Activated naive CD8-positive, alpha-beta T cell (primary cell): Measurements from ENCODE around the gene KCTD5.

Experiments
- H3K27ac Mint-ChIP-seq: one replicate; pipeline ENCODE4 v1.8.0; 2021; ENCODE audit warnings: mixed read lengths
- H3K27me3 Mint-ChIP-seq: one replicate; pipeline ENCODE4 v1.8.0; 2021; ENCODE audit warnings: mixed read lengths
- H3K36me3 Mint-ChIP-seq: one replicate; pipeline ENCODE4 v1.8.0; 2021; ENCODE audit warnings: mixed read lengths
- H3K4me1 Mint-ChIP-seq: one replicate; pipeline ENCODE4 v1.8.0; 2021; ENCODE audit warnings: low read depth, mixed read lengths
- H3K4me3 Mint-ChIP-seq: one replicate; pipeline ENCODE4 v1.8.0; 2021; ENCODE audit warnings: mild to moderate bottlenecking, mixed read lengths
- H3K9me3 Mint-ChIP-seq: one replicate; pipeline ENCODE4 v1.8.0; 2021; ENCODE audit warnings: low read depth, mixed read lengths

The KCTD5 gene

DNA sequence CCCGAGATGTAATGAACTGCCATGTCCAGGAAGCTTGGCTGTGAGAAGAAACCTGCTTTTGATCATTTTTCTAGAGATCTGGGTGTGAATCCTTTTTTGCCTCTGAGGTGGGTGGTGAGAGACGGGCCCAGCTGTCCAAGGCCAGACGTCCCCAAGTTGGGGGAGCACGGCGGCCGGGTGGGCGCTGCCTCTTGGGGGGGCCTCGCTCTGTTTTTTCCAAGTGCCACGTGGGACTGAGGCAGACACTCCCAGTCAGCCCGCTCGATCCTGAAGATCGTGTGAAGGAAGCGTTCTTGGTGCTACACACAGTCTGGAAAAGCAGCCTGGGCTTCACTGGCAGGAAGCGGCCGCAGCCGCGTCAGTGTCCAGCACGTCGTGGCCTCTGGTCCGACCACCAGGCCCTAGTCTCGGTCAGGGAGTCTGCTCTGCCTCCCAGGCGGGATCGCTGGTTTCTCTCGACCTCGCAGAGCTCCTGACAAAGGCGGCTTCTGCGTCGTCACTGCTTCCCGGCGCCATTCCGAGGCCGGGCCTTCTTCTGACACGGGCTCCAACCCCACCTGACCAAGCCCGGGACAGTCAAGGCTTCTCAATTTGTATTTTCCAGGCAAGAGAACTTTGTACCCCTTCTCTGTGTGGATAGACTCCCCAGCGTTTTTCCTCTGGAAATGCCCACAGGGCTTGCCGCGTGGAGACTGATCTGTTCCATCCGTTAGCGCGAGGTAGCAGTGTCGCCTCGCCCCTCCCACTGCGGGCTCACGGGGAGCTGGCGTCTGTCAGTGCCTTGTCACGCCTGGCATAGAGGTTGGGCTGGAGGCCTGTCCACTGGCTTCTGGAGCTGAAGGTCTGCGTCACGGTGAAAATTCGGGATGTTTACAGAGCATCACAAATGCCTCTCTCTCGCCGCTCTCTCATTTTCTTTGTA lies 25.3 kb downstream of the KCTD5 start:
- Mint-ChIP-seq H3K27ac (no peak overlapping the region), H3K4me3 (no peak overlapping the region), H3K27me3 (no peaks in the 10 kb centered on the region), H3K9me3 (no peaks in the 10 kb centered on the region), H3K36me3 (no peaks in the 10 kb centered on the region), H3K4me1 (no peaks in the 10 kb centered on the region)

DNA sequence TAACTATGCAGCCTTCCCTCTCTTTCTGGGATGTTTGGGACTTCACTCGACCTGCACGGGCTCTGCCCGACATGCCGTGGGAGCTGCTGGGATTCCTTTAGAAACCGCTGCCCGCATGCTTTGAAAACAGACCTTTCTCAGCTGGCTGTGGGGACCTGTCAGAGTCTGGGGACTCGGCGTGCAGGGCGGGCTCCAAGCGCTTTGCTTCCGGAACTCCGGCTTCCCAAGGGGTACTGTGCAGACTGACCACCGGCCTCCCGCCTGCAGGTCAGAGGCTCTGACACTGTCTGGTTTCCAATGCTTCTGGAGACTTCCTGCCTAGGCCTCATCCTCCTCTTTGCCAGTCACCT lies 25.9 kb downstream of the KCTD5 start:
- H3K4me1 Mint-ChIP-seq, result no peaks in the 10 kb centered on the region
- no peaks in the 10 kb centered on the region for H3K36me3 Mint-ChIP-seq
- no peaks in the 10 kb centered on the region for H3K9me3 Mint-ChIP-seq
- no peaks in the 10 kb centered on the region for H3K27me3 Mint-ChIP-seq
- no peak overlapping the region for H3K4me3 Mint-ChIP-seq
- H3K27ac Mint-ChIP-seq, result no peak overlapping the region

DNA sequence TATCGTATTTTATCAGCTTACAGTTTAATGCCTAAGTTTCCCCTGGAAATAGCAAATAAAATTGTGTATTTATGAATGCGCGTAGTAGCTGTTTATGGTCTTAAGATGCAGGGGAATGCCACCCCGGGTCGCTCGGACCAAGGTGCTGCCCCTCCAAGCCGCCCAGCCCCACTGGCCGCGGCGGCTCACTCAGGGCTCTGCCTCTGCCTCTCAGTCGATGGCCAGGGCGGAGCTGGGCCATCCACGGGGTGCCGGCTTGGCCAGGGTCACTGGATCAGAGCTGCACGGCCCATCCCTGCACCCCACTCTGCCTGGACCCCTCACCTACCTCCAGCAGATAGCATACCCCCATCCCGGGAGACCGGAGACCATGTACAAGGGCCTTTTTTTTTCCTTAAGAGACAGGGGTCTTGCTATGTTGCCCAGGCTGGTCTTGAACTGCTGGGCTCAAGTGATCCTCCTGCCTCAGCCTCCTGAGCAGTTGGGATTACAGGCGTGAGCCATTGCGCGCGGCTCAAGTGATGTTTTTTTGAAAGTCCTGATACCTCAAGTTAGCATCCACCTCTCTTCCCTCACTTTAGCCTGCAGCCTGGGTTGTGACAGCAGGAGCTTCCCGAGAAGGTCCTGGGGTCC lies 26.7 kb downstream of the KCTD5 start:
- no peaks in the 10 kb centered on the region for H3K36me3 Mint-ChIP-seq

DNA sequence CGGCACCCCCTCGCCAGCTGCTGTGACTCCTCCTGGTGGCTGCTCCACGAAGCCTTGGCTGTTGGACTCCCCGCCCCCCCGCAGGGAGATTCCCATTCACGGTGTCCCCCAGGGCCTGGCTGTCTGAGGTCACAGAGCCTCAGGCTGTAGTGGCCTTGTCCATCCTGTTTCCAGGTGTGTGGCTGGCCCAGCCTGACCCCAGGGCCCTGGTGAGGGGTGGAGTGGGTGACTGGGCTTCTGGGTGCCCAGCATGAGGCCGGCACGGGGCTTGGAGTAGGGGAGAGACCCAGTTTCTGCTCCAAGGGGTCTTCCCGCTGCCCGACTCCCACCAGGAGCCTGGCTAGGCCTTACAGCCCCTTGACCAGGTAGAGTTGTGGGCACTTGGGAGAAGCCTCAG lies 27.3 kb downstream of the KCTD5 start:
- no peaks in the 10 kb centered on the region for H3K4me1 Mint-ChIP-seq
- no peak overlapping the region for H3K27ac Mint-ChIP-seq
- H3K4me3 Mint-ChIP-seq, result no peak overlapping the region
- H3K9me3 Mint-ChIP-seq, result no peaks in the 10 kb centered on the region
- no peaks in the 10 kb centered on the region for H3K27me3 Mint-ChIP-seq
- H3K36me3 Mint-ChIP-seq, result no peaks in the 10 kb centered on the region

More for the DNA sequence above, 26.7 kb downstream of the KCTD5 start:
- no peak overlapping the region for H3K4me3 Mint-ChIP-seq
- no peak overlapping the region for H3K27ac Mint-ChIP-seq
- H3K27me3 Mint-ChIP-seq, result no peaks in the 10 kb centered on the region
- no peaks in the 10 kb centered on the region for H3K4me1 Mint-ChIP-seq
- no peaks in the 10 kb centered on the region for H3K9me3 Mint-ChIP-seq

DNA sequence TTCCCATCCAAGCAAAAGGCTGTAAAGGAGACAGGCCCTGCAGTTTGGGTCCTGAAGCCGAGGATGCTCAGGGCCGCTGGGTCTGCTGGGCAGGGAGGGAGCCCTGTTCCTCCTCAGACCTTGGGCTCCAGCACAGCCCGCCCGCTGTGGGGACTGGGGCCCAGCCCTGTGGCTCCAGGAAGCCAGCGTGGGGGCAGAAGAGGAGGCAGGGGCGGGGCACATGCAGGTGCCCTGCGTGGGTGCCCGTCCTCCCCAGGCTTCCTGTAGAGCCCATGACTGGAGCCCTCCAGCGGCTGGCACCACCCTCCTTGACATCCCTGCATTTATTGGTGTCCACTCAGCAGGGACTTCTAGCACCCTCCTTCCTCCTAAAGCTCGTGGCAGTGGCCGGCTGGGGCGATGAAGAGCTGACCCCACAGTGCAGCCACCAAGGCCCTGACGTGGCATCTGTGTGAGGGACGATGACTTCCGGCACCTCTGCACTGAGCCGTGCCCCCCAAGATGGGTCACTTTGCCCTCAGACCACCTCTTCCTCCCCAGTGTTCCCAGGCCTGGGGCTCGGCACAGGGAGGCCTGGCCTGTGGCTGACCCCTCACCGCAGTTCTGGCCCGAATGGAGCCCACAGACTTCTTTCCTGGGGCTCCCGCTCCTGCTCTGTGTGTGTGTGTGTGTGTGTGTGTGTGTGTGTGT lies 27.8 kb downstream of the KCTD5 start:
- no peaks in the 10 kb centered on the region for H3K27me3 Mint-ChIP-seq
- H3K27ac Mint-ChIP-seq, result no peak overlapping the region
- H3K9me3 Mint-ChIP-seq, result no peaks in the 10 kb centered on the region
- no peak overlapping the region for H3K4me3 Mint-ChIP-seq
- peaks cover 3% of the 10 kb centered on the region for H3K4me1 Mint-ChIP-seq
- H3K36me3 Mint-ChIP-seq, result no peaks in the 10 kb centered on the region

DNA sequence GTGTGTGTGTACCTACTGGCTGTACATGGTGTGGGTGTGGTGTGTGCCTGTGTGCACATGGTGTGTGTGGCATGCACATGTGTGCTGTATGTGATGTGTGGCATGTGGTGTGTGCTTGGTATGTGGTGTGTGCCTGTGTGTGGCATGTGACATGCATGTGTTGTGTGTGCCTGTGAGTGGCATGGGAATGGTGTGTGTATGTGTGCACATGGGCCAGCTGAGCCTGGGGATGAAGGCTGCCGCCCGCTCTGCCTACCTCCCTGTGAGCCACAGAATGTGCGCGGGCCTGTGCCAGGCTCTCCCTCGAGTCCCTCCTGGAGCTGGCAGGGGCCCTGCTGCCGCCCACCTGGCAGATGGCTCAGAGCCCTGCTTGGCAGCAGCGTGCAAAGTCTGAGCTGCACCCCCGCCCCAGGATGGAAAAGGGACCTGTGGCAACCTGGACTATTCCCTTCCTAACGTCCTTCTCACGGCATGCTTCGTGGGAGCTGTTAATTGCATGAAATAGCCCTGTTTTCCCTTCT lies 28.4 kb downstream of the KCTD5 start:
- H3K9me3 Mint-ChIP-seq, result no peaks in the 10 kb centered on the region
- H3K27ac Mint-ChIP-seq, result no peak overlapping the region
- H3K4me1 Mint-ChIP-seq, result peaks cover 4% of the 10 kb centered on the region
- no peaks in the 10 kb centered on the region for H3K36me3 Mint-ChIP-seq
- H3K4me3 Mint-ChIP-seq, result no peak overlapping the region
- no peaks in the 10 kb centered on the region for H3K27me3 Mint-ChIP-seq

DNA sequence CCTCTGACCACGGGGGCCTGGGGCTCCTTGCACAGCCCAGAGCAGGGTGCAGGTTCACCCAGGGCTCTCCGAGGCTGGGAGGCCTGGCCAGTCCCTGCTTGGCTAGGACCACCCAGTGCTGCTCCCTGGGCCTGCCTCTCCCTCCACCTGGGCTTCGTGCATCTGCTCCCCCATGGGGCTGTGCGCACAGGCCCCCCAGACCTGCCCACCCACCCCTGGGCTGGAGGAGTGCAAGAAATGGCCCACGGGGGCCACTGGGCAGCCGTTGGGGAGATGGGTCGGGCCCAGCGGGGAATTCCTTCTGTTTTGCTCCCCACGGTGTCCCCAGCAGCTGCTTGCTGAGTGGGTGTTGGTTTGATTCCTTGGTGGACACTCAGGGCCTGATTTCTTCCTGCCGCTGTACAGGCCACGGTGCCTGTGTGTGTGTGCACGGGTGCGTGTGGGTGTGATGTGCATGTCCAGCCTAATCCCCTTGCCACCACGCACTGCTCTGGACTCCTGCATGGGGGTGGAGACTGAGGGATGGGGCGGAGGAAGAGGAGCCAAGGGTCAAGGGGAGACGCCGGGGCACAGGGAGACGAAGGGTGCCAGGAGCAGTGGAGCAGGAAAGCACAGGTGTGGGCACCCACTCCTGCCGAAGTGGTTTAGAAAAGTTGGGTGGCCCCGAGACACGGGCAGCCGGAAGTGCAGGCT lies 29.2 kb downstream of the KCTD5 start:
- Mint-ChIP-seq H3K9me3 (no peaks in the 10 kb centered on the region), H3K27me3 (no peaks in the 10 kb centered on the region), H3K36me3 (no peaks in the 10 kb centered on the region), H3K4me1 (peaks cover 5% of the 10 kb centered on the region), H3K27ac (no peak overlapping the region), H3K4me3 (no peak overlapping the region)

DNA sequence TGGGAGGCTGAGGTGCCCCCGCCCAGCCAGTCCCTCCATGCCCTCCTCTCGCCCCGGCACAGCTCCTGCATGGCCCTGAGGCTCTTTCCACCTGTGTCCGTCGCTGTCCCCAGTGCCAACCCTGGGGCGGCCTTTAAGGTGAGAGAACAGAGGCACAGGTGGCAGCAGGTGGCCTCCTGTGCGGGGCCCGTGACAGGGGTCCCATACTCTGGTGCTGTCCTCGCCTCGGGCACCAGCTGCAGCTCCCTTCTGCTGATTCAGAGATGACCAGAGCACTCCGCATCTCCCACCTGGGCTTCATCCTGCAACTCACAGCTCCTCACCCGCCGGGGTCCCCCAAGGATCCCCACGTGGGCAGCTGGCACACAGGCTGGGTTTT lies 29.7 kb downstream of the KCTD5 start:
- Mint-ChIP-seq H3K27me3 (no peaks in the 10 kb centered on the region), H3K4me1 (peaks cover 5% of the 10 kb centered on the region), H3K36me3 (no peaks in the 10 kb centered on the region), H3K9me3 (no peaks in the 10 kb centered on the region), H3K4me3 (no peak overlapping the region), H3K27ac (no peak overlapping the region)

DNA sequence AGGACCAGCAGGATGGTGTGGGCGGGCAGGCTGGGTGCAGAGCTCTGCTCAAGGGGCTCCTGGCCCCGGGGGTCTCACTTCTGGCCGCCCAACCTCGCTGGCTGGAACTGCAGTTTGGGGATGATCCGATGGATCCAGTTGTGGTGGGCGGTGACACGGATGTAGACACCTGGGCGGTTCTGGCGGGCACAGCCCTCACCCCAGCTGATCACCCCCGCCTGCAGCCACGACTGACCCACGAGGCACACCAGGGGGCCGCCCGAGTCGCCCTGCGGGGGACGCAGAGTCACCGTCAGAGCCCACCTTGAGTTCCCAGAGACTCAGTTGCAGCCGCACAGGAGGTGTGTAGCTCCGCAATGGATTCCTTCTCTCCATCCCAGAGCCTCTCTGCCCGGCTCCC lies 30.2 kb downstream of the KCTD5 start:
- Mint-ChIP-seq H3K4me3 (no peak overlapping the region), H3K36me3 (no peaks in the 10 kb centered on the region), H3K27ac (no peak overlapping the region), H3K4me1 (peaks cover 5% of the 10 kb centered on the region), H3K27me3 (no peaks in the 10 kb centered on the region), H3K9me3 (no peaks in the 10 kb centered on the region)

DNA sequence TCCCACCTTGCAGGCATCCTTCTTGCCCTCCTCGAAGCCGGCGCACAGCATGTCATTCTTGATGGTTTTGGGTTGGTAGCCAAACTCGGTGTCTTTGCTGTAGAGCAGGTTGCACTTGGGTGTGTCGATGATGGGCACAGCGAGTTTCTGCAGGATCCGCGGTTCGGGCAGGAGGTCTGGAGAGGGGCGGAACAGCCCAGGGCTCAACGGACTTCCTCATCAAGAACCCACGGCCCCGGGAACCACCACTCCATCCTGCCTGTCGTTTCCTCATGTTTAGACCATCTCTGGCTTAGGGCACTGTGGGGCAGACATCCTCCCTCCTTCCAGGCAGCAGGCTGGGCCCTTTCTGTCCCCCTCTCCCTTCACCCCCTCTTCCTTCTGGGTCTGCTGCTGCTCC lies 31.2 kb downstream of the KCTD5 start:
- Mint-ChIP-seq H3K4me3 (no peak overlapping the region), H3K27ac (peak overlapping the region; percentile 22), H3K36me3 (no peaks in the 10 kb centered on the region), H3K9me3 (no peaks in the 10 kb centered on the region), H3K4me1 (peaks cover 5% of the 10 kb centered on the region), H3K27me3 (no peaks in the 10 kb centered on the region)

DNA sequence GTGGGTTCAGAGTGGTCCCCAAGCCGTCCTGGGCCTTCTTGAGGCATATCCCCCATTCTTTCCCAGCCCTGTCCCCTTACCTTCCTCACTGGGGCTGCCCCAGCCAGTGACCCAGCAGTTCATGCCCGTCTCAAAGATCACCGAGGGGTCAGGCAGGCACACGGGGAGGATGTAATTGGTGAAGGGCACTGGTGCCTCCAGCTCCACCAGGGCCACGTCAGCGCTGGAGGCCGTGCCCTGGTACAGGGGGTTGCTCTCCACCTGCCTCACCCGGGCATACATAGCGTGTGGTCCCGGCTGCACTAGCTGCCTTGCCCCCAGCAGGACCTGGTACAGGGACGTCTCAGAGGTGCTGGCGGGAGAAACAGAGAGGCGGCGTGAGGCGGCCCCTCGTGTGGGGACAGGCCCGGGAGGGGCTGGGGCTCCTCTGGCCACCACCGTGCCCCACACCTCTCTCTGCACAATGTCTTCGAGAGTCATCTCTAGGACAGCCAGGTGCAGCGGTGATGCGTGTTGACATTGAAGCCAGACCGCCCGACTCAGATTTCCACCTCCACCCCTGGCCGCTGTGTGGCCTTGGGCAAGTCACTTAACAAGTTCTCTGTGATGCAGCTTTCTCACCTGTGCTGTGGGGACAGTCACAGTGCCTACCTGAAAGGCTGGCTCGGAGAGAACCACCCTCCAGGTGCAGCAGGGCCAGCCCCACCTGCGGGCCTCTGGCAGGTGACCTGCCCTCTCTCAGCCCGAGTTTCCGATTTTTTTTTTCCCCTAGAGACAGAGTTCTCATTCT lies 31.9 kb downstream of the KCTD5 start:
- no peaks in the 10 kb centered on the region for H3K9me3 Mint-ChIP-seq
- H3K4me1 Mint-ChIP-seq, result peaks cover 5% of the 10 kb centered on the region
- no peaks in the 10 kb centered on the region for H3K27me3 Mint-ChIP-seq
- H3K36me3 Mint-ChIP-seq, result no peaks in the 10 kb centered on the region
- no peak overlapping the region for H3K4me3 Mint-ChIP-seq
- no peak overlapping the region for H3K27ac Mint-ChIP-seq

DNA sequence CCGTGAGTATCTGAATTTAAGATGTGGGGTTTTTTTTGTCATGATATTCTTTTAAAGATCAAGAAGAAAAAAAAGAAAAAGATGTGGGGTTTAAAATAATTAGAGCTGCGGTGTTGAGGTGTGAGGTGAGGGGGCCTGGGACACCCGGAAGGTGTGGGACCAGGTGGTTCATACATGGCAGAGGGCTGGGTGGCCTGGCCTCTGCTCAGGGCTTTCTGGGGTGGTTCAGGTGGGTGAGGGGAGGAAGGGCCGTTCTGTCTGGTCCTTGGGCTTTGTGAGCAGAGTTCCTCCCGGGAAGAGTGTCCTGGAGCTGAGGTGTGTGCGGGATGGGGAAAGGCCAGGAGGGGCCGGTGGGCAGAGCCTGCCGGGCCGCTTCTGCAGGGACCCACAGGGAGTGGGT lies 32.7 kb downstream of the KCTD5 start:
- H3K27me3 Mint-ChIP-seq, result no peaks in the 10 kb centered on the region
- H3K27ac Mint-ChIP-seq, result peak overlapping the region; percentile 16
- peak overlapping the region; percentile 7 for H3K4me3 Mint-ChIP-seq
- H3K4me1 Mint-ChIP-seq, result peaks cover 5% of the 10 kb centered on the region
- no peaks in the 10 kb centered on the region for H3K9me3 Mint-ChIP-seq
- H3K36me3 Mint-ChIP-seq, result no peaks in the 10 kb centered on the region

DNA sequence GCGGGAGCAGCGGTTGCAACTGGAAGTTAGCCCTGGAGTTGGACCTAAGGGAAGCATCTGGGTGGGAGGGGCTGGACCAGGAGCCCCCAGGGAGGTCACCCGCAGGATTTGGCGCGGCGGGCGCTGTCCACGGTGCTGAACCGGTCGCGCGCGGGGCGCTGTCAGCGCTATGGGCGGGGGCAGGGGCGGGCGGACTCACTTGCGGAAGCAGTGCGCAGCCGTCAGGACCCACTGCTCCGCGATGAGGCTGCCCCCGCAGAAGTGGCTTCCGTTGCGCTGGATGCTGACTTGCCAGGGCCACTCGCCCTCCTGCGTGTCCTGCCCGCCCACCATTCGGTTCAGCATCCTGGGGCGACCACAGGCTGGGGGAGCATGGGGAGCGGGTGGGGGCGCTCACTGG lies 33.2 kb downstream of the KCTD5 start:
- no peaks in the 10 kb centered on the region for H3K27me3 Mint-ChIP-seq
- H3K4me1 Mint-ChIP-seq, result peaks cover 5% of the 10 kb centered on the region
- no peak overlapping the region for H3K27ac Mint-ChIP-seq
- H3K4me3 Mint-ChIP-seq, result no peak overlapping the region
- no peaks in the 10 kb centered on the region for H3K9me3 Mint-ChIP-seq
- no peaks in the 10 kb centered on the region for H3K36me3 Mint-ChIP-seq
